ENCODE measurements around the gene CHKB. TPM values are rescaled to one million over a fixed set of nuclear protein-coding genes. Genes with fewer than 3 reads are reported as not detected.

Gene CHKB
- total and polyA plus RNA-seq, 11 donors, result 16.7 to 77.1 (median 35.6) TPM

DNA sequence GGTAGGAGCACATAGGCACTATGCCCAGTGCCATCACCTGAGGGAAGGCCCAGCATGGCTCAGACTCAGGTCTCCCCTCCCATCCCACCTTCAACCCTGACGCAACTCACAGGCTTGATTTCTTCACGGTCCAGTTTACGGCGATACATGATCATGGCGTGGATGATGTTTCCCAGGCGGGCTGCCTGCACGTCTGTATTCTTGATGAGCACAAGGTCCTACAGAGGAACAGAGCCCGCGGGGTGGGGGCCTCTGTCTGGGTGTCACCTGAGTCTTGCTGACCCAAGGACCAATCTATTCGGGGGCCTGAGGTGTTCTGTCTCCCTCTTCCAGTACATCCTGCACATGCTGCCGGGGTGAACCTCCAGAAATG lies 8.3 kb downstream of the CHKB start:
- Histone ChIP-seq H3K36me3 (peaks cover 0 to 71% (median 55%) of the 10 kb centered on the region in 9 donors), H3K4me3 (no peak overlapping the region), H3K27ac (no peak overlapping the region), H3K4me1 (peaks cover 0 to 68% (median 13%) of the 10 kb centered on the region in 12 donors), H3K9me3 (no peaks in the 10 kb centered on the region), H3K27me3 (no peaks in the 10 kb centered on the region)
- ATAC-seq (no peak), DNase-seq (no peak)
- intact Hi-C loops (cut with DNase I), result no loop called here
- WGBS, 4 donors, result 87 to 92% (median 89%) methylated on average over 10 to 11 of the region's 11 CpGs
- TF ChIP-seq POLR2A (IDR thresholded peaks at IDR 0.05), result no peak
- TF ChIP-seq, protein P1, sequence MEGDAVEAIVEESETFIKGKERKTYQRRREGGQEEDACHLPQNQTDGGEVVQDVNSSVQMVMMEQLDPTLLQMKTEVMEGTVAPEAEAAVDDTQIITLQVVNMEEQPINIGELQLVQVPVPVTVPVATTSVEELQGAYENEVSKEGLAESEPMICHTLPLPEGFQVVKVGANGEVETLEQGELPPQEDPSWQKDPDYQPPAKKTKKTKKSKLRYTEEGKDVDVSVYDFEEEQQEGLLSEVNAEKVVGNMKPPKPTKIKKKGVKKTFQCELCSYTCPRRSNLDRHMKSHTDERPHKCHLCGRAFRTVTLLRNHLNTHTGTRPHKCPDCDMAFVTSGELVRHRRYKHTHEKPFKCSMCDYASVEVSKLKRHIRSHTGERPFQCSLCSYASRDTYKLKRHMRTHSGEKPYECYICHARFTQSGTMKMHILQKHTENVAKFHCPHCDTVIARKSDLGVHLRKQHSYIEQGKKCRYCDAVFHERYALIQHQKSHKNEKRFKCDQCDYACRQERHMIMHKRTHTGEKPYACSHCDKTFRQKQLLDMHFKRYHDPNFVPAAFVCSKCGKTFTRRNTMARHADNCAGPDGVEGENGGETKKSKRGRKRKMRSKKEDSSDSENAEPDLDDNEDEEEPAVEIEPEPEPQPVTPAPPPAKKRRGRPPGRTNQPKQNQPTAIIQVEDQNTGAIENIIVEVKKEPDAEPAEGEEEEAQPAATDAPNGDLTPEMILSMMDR (IDR thresholded peaks at IDR 0.05), result no peak

DNA sequence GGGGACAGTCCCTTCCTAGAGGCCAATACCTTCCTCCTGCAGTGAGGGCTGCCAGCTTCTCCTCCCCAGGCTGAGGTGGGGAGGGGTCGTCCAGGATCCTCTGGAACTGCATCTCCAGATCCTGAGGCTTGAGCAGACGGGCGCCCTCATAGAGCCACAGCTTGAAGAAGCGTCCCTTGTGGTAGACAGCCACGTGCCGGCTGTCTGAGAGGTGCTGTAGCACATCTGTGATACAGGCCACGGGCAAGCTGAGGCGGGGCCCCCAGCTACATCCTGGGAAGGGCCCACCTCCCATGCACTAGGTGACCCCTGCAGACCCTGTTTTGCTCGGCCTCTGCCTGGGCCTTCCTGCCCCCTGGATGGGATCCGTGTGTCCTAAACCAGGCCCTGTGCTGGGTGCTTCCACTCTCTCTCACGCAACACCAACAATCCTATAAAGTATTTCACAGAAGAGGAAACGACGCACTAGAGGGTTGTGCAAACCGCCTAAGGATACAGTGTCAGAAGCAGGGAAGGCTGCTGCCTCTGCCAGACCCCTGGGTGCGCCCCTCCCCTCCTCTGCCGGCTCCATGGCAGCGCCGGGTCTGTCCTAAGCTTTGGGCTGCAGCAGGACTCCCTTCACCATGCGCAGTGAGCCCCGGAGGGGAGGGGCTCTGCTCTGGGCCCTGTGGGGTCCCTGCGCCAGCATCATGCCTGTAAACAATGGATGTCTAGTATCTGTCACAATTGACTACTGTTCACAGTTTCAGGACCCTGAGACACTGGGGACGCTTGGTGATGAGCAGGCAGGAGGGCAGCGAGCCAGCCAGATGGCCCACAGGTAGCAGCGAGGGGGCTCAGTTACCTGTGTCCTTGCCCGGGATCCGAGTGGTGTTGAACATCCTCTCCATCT lies 8.9 kb downstream of the CHKB start:
- no peak overlapping the region for H3K27ac ChIP-seq
- peaks cover 0 to 73% (median 62%) of the 10 kb centered on the region in 9 donors for H3K36me3 ChIP-seq
- WGBS, 4 donors, result 82 to 89% (median 87%) methylated on average over 13 to 26 of the region's 26 CpGs
- H3K9me3 ChIP-seq, result no peaks in the 10 kb centered on the region
- intact Hi-C loops (cut with DNase I), result no loop called here
- ATAC-seq (no peak), DNase-seq (no peak)
- no peak overlapping the region for H3K4me3 ChIP-seq
- H3K27me3 ChIP-seq, result no peaks in the 10 kb centered on the region
- TF ChIP-seq, protein P1 (IDR thresholded peaks at IDR 0.05), result no peak
- TF ChIP-seq POLR2A (IDR thresholded peaks at IDR 0.05), result no peak
- H3K4me1 ChIP-seq, result peaks cover 0 to 62% (median 6%) of the 10 kb centered on the region in 12 donors

DNA sequence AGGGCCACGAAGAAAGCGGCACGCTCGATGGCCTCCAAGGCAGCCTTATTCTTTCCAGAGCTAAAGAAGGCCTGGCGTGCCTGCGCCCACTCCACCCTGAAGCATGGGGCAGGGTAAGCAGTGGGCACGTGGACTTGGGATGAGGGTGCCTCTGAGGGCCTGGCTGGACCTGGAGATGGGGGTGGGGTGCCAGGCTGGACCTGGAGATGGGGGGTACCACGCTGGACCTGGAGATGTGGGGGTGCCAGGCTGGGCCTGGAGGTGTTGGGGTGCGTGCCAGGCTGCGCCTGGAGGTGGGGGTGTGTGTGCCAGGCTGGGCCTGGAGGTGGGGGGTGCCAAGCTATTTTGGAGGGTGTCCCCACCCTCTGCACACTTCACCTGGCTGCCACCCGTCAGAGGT lies 9.7 kb downstream of the CHKB start:
- WGBS, 4 donors, result 81 to 90% (median 89%) methylated on average over 9 to 11 of the region's 11 CpGs
- ATAC-seq (no peak), DNase-seq (no peak)
- Histone ChIP-seq H3K36me3 (peaks cover 0 to 81% (median 69%) of the 10 kb centered on the region in 9 donors), H3K4me3 (no peak overlapping the region), H3K27me3 (no peaks in the 10 kb centered on the region), H3K4me1 (peaks cover 0 to 56% (median 4%) of the 10 kb centered on the region in 12 donors), H3K27ac (no peak overlapping the region), H3K9me3 (no peaks in the 10 kb centered on the region)
- no peak for TF ChIP-seq POLR2A (IDR thresholded peaks at IDR 0.05)
- TF ChIP-seq, protein P1 (IDR thresholded peaks at IDR 0.05), result no peak
- intact Hi-C loops (cut with DNase I), result no loop called here
